Prostate gland (tissue), 2 donors: ENCODE data around the gene OSBPL8.

Source experiments
- CTCF ChIP-seq, 4 experiments: fragments of 200-600 bp in 2 of 4; fragments of 450-650 bp in 2 of 4; sonication (generic) in 2 of 4; IDR thresholded peaks; 1 replicate in 3 of 4; 2 replicates in 1 of 4; pipeline ENCODE4 v1.5.1; 2016 to 2019; ENCODE audit warnings: antibody characterized with exemption in 4 of 4, mild to moderate bottlenecking in 2 of 4, moderate library complexity in 2 of 4
- POLR2AphosphoS5 ChIP-seq: sonication (generic); formaldehyde crosslinking; IDR thresholded peaks from one replicate; pipeline ENCODE4 v1.6.1; 2017; ENCODE audit warnings: antibody characterized with exemption

- TF ChIP-seq CTCF (IDR thresholded peaks at IDR 0.05) = no peak
- TF ChIP-seq POLR2AphosphoS5 = no peak
Measured at GRCh38 chr12:76375939-76376338, 183.6 kb downstream of the OSBPL8 start.
